Measurements from ENCODE around the gene MAGEF1.
"Not testable (repeated sequence)": the region's sequence is repeated elsewhere in the genome, so short reads cannot be mapped to it uniquely, and the experiment has no call there.

The MAGEF1 gene

GRCh38 chr3:184737063-184737462, 25.2 kb upstream of the MAGEF1 start:
- Mint-ChIP-seq H3K4me3 (no peak overlapping the region), H3K36me3 (ENCODE audit: low read depth) (no peaks in the 10 kb centered on the region), H3K4me1 (ENCODE audit: low read depth) (peaks cover 6% of the 10 kb centered on the region), H3K27me3 (peaks cover 17% of the 10 kb centered on the region), H3K27ac (no peak overlapping the region), H3K9me3 (no peaks in the 10 kb centered on the region)

GRCh38 chr3:184734903-184735701, 23.2 kb upstream of the MAGEF1 start:
- Mint-ChIP-seq H3K27ac (no peak overlapping the region), H3K9me3 (no peaks in the 10 kb centered on the region), H3K36me3 (ENCODE audit: low read depth) (no peaks in the 10 kb centered on the region), H3K27me3 (peaks cover 17% of the 10 kb centered on the region), H3K4me1 (ENCODE audit: low read depth) (peaks cover under 1% of the 10 kb centered on the region), H3K4me3 (no peak overlapping the region)

- H3K27me3 Mint-ChIP-seq: peaks cover 12% of the 10 kb centered on the region
- no peaks in the 10 kb centered on the region for H3K9me3 Mint-ChIP-seq
- no peak overlapping the region for H3K27ac Mint-ChIP-seq
- H3K4me1 Mint-ChIP-seq (ENCODE audit: low read depth): no peaks in the 10 kb centered on the region
- H3K36me3 Mint-ChIP-seq (ENCODE audit: low read depth): no peaks in the 10 kb centered on the region
- H3K4me3 Mint-ChIP-seq: no peak overlapping the region
Observed at GRCh38 chr3:184733971-184734608, 22.2 kb upstream of the MAGEF1 start.

GRCh38 chr3:184733181-184733580, 21.3 kb upstream of the MAGEF1 start:
- H3K4me3 Mint-ChIP-seq: no peak overlapping the region
- H3K27me3 Mint-ChIP-seq: peaks cover 6% of the 10 kb centered on the region
- no peaks in the 10 kb centered on the region for H3K4me1 Mint-ChIP-seq (ENCODE audit: low read depth)
- H3K9me3 Mint-ChIP-seq: no peaks in the 10 kb centered on the region
- no peaks in the 10 kb centered on the region for H3K36me3 Mint-ChIP-seq (ENCODE audit: low read depth)
- no peak overlapping the region for H3K27ac Mint-ChIP-seq

- Mint-ChIP-seq H3K36me3 (ENCODE audit: low read depth) (no peaks in the 10 kb centered on the region), H3K27me3 (peaks cover 6% of the 10 kb centered on the region), H3K4me1 (ENCODE audit: low read depth) (no peaks in the 10 kb centered on the region), H3K27ac (no peak overlapping the region), H3K9me3 (no peaks in the 10 kb centered on the region), H3K4me3 (no peak overlapping the region)
Observed at GRCh38 chr3:184731786-184732537, 20.1 kb upstream of the MAGEF1 start.

- H3K36me3 Mint-ChIP-seq (ENCODE audit: low read depth): no peaks in the 10 kb centered on the region
- no peaks in the 10 kb centered on the region for H3K4me1 Mint-ChIP-seq (ENCODE audit: low read depth)
- H3K27ac Mint-ChIP-seq: no peak overlapping the region
- H3K9me3 Mint-ChIP-seq: no peaks in the 10 kb centered on the region
- peaks cover 6% of the 10 kb centered on the region for H3K27me3 Mint-ChIP-seq
- H3K4me3 Mint-ChIP-seq: no peak overlapping the region
Observed at GRCh38 chr3:184730924-184731323, 19.1 kb upstream of the MAGEF1 start.

GRCh38 chr3:184729154-184729553, 17.3 kb upstream of the MAGEF1 start:
- H3K27ac Mint-ChIP-seq; H3K4me1 Mint-ChIP-seq (ENCODE audit: low read depth); H3K4me3 Mint-ChIP-seq; H3K27me3 Mint-ChIP-seq; H3K36me3 Mint-ChIP-seq (ENCODE audit: low read depth); H3K9me3 Mint-ChIP-seq: not testable (repeated sequence)

GRCh38 chr3:184728010-184728527, 16.2 kb upstream of the MAGEF1 start:
- no peaks in the 10 kb centered on the region for H3K4me1 Mint-ChIP-seq (ENCODE audit: low read depth)
- no peak overlapping the region for H3K4me3 Mint-ChIP-seq
- no peaks in the 10 kb centered on the region for H3K27me3 Mint-ChIP-seq
- H3K36me3 Mint-ChIP-seq (ENCODE audit: low read depth): no peaks in the 10 kb centered on the region
- no peaks in the 10 kb centered on the region for H3K9me3 Mint-ChIP-seq
- no peak overlapping the region for H3K27ac Mint-ChIP-seq

GRCh38 chr3:184727357-184728009, 15.6 kb upstream of the MAGEF1 start:
- Mint-ChIP-seq H3K4me3 (no peak overlapping the region), H3K4me1 (ENCODE audit: low read depth) (no peaks in the 10 kb centered on the region), H3K27me3 (no peaks in the 10 kb centered on the region), H3K36me3 (ENCODE audit: low read depth) (no peaks in the 10 kb centered on the region), H3K9me3 (no peaks in the 10 kb centered on the region), H3K27ac (no peak overlapping the region)

GRCh38 chr3:184726497-184726896, 14.6 kb upstream of the MAGEF1 start:
- H3K4me1 Mint-ChIP-seq (ENCODE audit: low read depth): no peaks in the 10 kb centered on the region
- H3K27me3 Mint-ChIP-seq: no peaks in the 10 kb centered on the region
- no peaks in the 10 kb centered on the region for H3K9me3 Mint-ChIP-seq
- no peak overlapping the region for H3K4me3 Mint-ChIP-seq
- H3K36me3 Mint-ChIP-seq (ENCODE audit: low read depth): no peaks in the 10 kb centered on the region
- H3K27ac Mint-ChIP-seq: no peak overlapping the region

- Mint-ChIP-seq H3K36me3 (ENCODE audit: low read depth) (no peaks in the 10 kb centered on the region), H3K4me3 (no peak overlapping the region), H3K27me3 (no peaks in the 10 kb centered on the region), H3K4me1 (ENCODE audit: low read depth) (no peaks in the 10 kb centered on the region), H3K27ac (no peak overlapping the region), H3K9me3 (no peaks in the 10 kb centered on the region)
Observed at GRCh38 chr3:184725176-184725719, 13.4 kb upstream of the MAGEF1 start.

- Mint-ChIP-seq H3K27me3 (no peaks in the 10 kb centered on the region), H3K27ac (no peak overlapping the region), H3K4me3 (no peak overlapping the region), H3K4me1 (ENCODE audit: low read depth) (no peaks in the 10 kb centered on the region), H3K9me3 (no peaks in the 10 kb centered on the region), H3K36me3 (ENCODE audit: low read depth) (no peaks in the 10 kb centered on the region)
Observed at GRCh38 chr3:184724699-184725098, 12.8 kb upstream of the MAGEF1 start.

GRCh38 chr3:184719709-184720108, 7.8 kb upstream of the MAGEF1 start:
- no peaks in the 10 kb centered on the region for H3K36me3 Mint-ChIP-seq (ENCODE audit: low read depth)
- H3K4me1 Mint-ChIP-seq (ENCODE audit: low read depth): no peaks in the 10 kb centered on the region
- no peak overlapping the region for H3K27ac Mint-ChIP-seq
- no peaks in the 10 kb centered on the region for H3K9me3 Mint-ChIP-seq
- no peak overlapping the region for H3K4me3 Mint-ChIP-seq
- no peaks in the 10 kb centered on the region for H3K27me3 Mint-ChIP-seq

- no peaks in the 10 kb centered on the region for H3K4me1 Mint-ChIP-seq (ENCODE audit: low read depth)
- no peak overlapping the region for H3K4me3 Mint-ChIP-seq
- H3K27ac Mint-ChIP-seq: no peak overlapping the region
- H3K27me3 Mint-ChIP-seq: no peaks in the 10 kb centered on the region
- no peaks in the 10 kb centered on the region for H3K36me3 Mint-ChIP-seq (ENCODE audit: low read depth)
- no peaks in the 10 kb centered on the region for H3K9me3 Mint-ChIP-seq
Observed at GRCh38 chr3:184718431-184718830, 6.6 kb upstream of the MAGEF1 start.
